RWPE1 (cell line): ENCODE data around the gene RAB30.
"Not testable (repeated sequence)": the region's sequence is repeated elsewhere in the genome, so short reads cannot be mapped to it uniquely, and the experiment has no call there.

ENCODE experiments used
- CTCF ChIA-PET: fragments of 350-600 bp; sonication (Branson Sonifier 250); formaldehyde crosslinking; extraction: SDS; loops from one replicate; lab custom pipeline; 2021; lab: Yijun Ruan, JAX
- POLR2A ChIA-PET: fragments of 400-600 bp; formaldehyde crosslinking; extraction: SDS; loops from one replicate; lab custom pipeline; 2020; ENCODE audit warnings: antibody characterized with exemption; ENCODE audit not compliant: low non-redundant PET; lab: Yijun Ruan, JAX
- DNase-seq: peaks from one replicate; pipeline ENCODE4 v3.0.0; 2012; ENCODE audit warnings: low spot score
- H3K27ac ChIP-seq: fragments of 450-650 bp; 2 replicates; pipeline ENCODE4 v1.5.1; 2017
- TF ChIP-seq, protein P1 (sequence below): fragments of 450-650 bp; conservative IDR thresholded peaks from 2 replicates; pipeline ENCODE4 v1.5.1; 2017; ENCODE audit warnings: low read depth, mild to moderate bottlenecking

The RAB30 gene

DNA sequence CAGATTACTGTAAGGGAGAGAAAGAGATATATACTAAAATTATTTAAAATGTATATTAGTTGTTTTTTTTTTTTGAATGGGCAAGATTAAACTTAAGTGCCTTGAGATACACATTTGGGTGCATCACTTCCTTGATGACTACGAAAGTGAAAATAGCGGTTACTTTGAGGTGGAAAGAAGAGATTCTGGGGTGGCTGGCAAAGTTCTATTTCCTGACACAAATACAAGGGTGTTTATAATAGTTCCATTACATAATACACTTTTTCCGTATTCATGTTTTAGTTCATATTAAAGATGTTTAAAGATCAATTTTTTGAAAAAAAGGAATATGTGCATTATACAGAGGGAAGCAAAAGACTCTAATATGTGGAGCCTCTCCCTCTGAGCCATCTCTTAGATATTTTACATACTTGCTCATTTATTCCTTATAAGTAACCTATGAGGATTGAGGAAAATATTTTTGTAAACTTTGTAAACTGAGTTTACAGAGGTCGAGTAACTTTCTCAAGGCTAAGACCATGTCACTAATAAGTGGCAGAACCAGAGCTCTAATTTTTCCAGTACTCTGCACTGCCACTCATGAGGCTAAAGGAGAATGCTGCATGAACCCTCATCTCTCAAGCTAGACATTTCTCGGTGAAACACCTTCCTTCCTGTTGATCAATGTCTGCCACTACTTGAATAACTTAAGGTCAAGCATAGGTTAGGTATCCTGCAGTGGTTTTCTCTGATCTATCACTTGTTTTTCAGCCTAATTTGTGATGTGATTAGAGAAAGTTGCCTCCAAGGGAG lies 111.5 kb downstream of the RAB30 start:
- no peak for DNase-seq
- no peak overlapping the region for H3K27ac ChIP-seq
- CTCF ChIA-PET: interaction anchor here (0.6 to 0.7 kb wide), 2 partner anchors 16 to 246 kb away, joined by 5 to 11 read pairs; no protein-coding TSS in a partner anchor
- POLR2A ChIA-PET: no interaction called here
- TF ChIP-seq, protein P1, sequence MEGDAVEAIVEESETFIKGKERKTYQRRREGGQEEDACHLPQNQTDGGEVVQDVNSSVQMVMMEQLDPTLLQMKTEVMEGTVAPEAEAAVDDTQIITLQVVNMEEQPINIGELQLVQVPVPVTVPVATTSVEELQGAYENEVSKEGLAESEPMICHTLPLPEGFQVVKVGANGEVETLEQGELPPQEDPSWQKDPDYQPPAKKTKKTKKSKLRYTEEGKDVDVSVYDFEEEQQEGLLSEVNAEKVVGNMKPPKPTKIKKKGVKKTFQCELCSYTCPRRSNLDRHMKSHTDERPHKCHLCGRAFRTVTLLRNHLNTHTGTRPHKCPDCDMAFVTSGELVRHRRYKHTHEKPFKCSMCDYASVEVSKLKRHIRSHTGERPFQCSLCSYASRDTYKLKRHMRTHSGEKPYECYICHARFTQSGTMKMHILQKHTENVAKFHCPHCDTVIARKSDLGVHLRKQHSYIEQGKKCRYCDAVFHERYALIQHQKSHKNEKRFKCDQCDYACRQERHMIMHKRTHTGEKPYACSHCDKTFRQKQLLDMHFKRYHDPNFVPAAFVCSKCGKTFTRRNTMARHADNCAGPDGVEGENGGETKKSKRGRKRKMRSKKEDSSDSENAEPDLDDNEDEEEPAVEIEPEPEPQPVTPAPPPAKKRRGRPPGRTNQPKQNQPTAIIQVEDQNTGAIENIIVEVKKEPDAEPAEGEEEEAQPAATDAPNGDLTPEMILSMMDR: no peak

DNA sequence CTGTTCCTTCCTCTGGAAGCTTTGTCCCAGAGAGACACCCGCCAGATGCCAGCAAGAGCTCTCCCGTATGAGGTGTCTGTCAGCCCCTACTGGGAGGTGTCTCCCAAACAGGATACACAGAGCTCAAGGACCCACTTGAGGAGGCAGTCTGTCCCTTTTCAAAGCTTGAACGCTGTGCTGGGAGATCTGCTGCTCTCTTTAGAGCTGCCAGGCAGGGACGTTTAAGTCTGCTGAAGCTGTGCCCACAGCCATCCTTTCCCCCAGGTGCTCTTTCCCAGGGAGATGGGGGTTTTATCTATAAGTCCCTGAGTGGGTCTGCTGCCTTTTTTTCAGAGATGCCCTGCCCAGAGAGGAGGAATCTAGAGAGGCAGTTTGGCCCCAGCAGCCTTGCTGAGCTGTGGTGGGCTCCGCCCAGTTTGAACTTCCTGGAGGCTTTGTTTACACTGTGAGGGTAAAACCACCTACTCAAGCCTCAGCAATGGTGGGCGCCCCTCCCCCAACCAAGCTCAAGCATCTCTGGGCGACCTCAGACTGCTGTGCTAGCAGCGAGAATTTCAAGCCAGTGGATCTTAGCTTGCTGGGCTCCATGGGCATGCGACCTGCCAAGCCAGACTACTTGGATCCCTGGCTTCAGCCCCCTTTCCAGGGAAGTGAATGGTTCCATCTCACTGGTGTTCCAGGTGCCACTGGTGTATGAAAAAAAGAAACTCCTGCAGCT lies 115.8 kb downstream of the RAB30 start:
- H3K27ac ChIP-seq, POLR2A ChIA-PET, DNase-seq: not testable (repeated sequence)
- CTCF ChIA-PET: interaction anchor here (0.6 kb wide), 2 partner anchors 109 to 134 kb away, joined by 8 to 11 read pairs; no protein-coding TSS in a partner anchor

DNA sequence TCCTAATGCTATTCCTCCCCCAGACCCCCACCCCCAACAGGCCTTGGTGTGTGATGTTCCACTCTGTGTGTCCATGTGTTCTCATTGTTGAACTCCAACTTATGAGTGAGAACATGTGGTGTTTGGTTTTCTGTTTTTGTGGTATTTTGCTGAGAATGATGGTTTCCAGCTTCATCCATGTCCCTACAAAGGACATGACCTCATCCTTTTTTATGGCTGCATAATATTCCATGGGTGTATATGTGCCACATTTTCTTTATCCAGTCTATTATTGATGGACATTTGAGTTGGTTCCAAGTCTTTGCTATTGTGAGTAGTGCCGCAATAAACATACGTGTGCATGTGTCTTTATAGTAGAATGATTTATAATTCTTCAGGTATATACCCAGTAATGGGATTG lies 121.2 kb downstream of the RAB30 start:
- DNase-seq, CTCF ChIA-PET, POLR2A ChIA-PET, H3K27ac ChIP-seq: not testable (repeated sequence)

DNA sequence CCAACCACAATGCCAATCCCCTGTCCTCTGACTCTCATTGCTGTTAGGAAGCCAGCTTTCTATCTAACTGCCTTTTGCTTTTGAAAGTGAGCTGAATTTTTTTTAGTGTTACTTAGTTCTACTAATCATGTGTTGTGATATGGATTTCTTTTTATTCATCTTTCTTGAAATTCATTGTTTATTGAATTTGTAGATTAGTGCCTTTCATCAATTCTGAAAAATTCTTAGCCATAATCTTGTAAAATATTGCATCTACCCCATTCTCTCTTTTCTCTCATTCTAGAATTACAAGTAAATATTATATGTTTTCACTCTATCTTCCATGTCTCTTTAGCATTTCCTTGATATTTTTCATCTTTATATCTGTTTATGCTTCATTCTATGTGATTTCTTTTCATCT lies 122.3 kb downstream of the RAB30 start:
- DNase-seq: no peak
- TF ChIP-seq, protein P1: no peak
- ChIA-PET POLR2A (no interaction called here), CTCF (interaction anchor here (1.0 kb wide), 1 partner anchor 19 kb away, joined by 3 read pairs; no protein-coding TSS in a partner anchor)
- H3K27ac ChIP-seq: no peak overlapping the region

DNA sequence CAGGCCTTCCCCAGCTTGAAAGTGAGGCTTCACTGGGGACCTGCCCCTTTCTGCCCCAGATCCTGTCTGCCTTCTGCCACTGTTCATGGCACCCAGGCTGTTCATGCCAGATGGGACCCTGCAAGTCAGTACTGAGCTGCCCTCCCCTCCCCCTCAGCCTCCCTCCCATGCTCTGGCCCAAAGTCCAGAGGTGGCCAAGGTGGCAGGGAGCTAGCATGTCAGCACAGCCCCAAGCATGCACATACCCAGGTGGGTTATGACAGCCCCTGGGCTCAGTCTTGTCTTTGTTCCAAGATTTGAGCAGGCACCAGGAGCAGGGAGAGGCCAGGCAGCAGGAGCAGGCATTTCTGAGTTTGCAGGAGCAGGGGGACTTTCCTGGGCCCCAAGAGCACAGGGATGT lies 126.0 kb downstream of the RAB30 start:
- TF ChIP-seq, protein P1: no peak
- no peak for DNase-seq
- no peak overlapping the region for H3K27ac ChIP-seq
- ChIA-PET POLR2A (no interaction called here), CTCF (no interaction called here)

DNA sequence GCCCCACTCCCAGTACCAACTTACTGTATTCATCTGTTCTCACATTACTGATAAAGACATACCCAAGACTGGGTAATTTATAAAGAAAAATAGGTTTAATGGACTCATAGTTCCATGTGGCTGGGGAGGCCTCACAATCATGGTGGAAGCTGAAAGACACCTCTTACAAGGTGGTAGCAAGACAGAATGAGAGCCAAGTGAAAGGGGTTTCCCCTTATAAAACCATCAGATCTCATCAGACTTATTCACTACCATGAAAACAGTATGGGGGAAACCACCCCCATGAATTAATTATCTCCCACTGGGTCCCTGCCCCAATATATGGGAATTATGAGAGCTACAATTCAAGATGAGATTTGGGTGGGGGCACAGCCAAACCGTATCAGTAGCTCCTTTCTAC lies 126.7 kb downstream of the RAB30 start:
- CTCF ChIA-PET, H3K27ac ChIP-seq, DNase-seq, POLR2A ChIA-PET: not testable (repeated sequence)

DNA sequence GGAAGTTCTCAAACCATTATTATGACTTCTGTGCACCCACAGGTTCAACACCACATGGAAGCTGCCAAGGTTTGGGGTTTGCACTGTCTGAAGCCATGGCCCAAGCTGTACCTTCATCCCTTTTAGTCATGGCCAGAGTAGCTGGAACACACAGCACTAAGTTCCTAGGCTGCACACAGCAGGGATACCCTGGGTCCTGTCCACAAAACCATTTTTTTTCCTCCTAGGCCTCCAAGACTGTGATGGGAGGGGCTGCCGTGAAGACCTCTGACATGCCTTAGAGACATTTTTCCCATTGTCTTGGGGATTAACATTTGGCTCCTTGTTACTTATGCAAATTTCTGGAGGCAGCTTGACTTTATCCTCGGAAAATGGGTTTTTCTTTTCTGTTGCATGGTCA lies 127.5 kb downstream of the RAB30 start:
- H3K27ac ChIP-seq: no peak overlapping the region
- TF ChIP-seq, protein P1: no peak
- DNase-seq: no peak
- ChIA-PET POLR2A (no interaction called here), CTCF (interaction anchor here (0.6 to 0.7 kb wide), 2 partner anchors 15 to 100 kb away, joined by 3 to 5 read pairs; no protein-coding TSS in a partner anchor)

DNA sequence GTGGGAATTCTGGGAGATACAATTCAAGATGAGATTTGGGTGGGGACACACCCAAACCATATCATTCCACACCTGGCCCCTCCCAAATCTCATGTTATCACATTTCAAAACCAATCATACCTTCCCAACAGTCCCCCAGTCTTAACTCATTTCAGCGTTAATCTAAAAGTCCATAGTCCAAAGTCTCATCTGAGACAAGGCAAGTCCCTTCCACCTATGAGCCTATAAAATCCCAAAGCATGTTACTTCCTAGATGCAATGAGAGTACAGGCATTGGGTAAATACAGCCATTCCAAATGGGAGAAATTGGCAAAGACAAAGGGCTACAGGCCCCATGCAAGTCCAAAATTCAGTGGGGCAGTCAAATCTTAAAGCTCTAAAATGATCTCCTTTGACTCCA lies 128.3 kb downstream of the RAB30 start:
- CTCF ChIA-PET, DNase-seq, POLR2A ChIA-PET, H3K27ac ChIP-seq: not testable (repeated sequence)
